ENCODE results near the gene NUTM2A.
"Not testable (repeated sequence)": the region's sequence is repeated elsewhere in the genome, so short reads cannot be mapped to it uniquely, and the experiment has no call there.

DNA sequence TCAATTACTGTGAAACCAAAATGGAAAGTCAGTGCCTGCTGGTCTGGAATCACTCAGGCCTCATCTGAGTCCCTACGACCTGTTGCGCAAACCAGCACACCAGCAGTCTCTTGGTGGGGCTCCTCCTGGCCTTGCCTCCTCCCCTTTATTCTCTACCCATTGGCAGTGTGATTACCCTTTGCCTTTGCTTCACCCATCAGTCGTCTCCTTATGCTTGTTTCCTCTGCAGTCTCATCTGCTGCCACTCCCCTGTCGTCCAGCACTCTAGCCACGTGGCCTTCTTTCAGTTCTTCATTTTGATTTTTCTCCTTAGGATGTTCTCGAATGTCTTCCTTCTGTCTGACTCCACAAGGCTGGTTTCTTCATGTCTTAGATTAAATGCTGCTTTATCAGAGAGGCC, 40.8 kb upstream of the NUTM2A start:
- TF ChIP-seq, protein P1, sequence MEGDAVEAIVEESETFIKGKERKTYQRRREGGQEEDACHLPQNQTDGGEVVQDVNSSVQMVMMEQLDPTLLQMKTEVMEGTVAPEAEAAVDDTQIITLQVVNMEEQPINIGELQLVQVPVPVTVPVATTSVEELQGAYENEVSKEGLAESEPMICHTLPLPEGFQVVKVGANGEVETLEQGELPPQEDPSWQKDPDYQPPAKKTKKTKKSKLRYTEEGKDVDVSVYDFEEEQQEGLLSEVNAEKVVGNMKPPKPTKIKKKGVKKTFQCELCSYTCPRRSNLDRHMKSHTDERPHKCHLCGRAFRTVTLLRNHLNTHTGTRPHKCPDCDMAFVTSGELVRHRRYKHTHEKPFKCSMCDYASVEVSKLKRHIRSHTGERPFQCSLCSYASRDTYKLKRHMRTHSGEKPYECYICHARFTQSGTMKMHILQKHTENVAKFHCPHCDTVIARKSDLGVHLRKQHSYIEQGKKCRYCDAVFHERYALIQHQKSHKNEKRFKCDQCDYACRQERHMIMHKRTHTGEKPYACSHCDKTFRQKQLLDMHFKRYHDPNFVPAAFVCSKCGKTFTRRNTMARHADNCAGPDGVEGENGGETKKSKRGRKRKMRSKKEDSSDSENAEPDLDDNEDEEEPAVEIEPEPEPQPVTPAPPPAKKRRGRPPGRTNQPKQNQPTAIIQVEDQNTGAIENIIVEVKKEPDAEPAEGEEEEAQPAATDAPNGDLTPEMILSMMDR (IDR thresholded peaks at IDR 0.05) = not testable (repeated sequence)
- TF ChIP-seq, protein P2, sequence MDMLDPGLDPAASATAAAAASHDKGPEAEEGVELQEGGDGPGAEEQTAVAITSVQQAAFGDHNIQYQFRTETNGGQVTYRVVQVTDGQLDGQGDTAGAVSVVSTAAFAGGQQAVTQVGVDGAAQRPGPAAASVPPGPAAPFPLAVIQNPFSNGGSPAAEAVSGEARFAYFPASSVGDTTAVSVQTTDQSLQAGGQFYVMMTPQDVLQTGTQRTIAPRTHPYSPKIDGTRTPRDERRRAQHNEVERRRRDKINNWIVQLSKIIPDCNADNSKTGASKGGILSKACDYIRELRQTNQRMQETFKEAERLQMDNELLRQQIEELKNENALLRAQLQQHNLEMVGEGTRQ (IDR thresholded peaks at IDR 0.05) = not testable (repeated sequence)
- TF ChIP-seq ZSCAN20 (CRISPR knock-in tag; IDR thresholded peaks at IDR 0.05); JUN (IDR thresholded peaks at IDR 0.05); BHLHE40 (IDR thresholded peaks at IDR 0.05; ENCODE audit: low read depth, low read length); MYC (IDR thresholded peaks at IDR 0.05; ENCODE audit: borderline replicate concordance, low read length); POLR2A (IDR thresholded peaks at IDR 0.05; ENCODE audit: low read length); JUNB (IDR thresholded peaks at IDR 0.05); RCOR1 (IDR thresholded peaks at IDR 0.05; ENCODE audit: low read depth, low read length); RFX5 (IDR thresholded peaks at IDR 0.05): not testable (repeated sequence)
